HL-60 (cell line): Measurements from ENCODE around the gene OR10A6.

Source experiments
- CTCF ChIP-seq: IDR thresholded peaks from one replicate; pipeline ENCODE4 v1.5.1; 2011; ENCODE audit warnings: low read length, control low read depth, inconsistent platforms; ENCODE audit not compliant: insufficient read depth
- POLR2AphosphoS5 ChIP-seq: IDR thresholded peaks from 2 replicates; pipeline ENCODE4 v1.6.1; 2012; ENCODE audit warnings: low read depth
- REST ChIP-seq: IDR thresholded peaks from 2 replicates; pipeline ENCODE4 v1.6.1; 2012; ENCODE audit warnings: low read depth; ENCODE audit not compliant: insufficient replicate concordance
- SPI1 ChIP-seq: IDR thresholded peaks from 2 replicates; pipeline ENCODE4 v1.6.1; 2012; ENCODE audit warnings: low read depth, mild to moderate bottlenecking, borderline replicate concordance

GRCh38 chr11:7949934-7950333 is 18.9 kb upstream of the OR10A6 start:
- TF ChIP-seq CTCF (no peak), REST (no peak), POLR2AphosphoS5 (no peak), SPI1 (no peak)
